Gastrocnemius medialis (tissue), 4 donors: Measurements from ENCODE around the gene CXCL9. TPM values are rescaled to one million over a fixed set of nuclear protein-coding genes. Genes with fewer than 3 reads are reported as not detected.
A peak's percentile ranks its signal among the peaks of the same experiment; 100 is the strongest.

ENCODE experiments used
- ATAC-seq, 2 donors: fragments of 150-250 bp; one replicate each; pipeline ENCODE4 v1.9.1; 2016
- DNase-seq, 2 donors: peaks; one replicate each; pipeline ENCODE4 v3.0.0-alpha.2; 2019
- H3K27ac ChIP-seq, 4 donors: fragments of 200-600 bp; sonication (generic); 1 replicate in 1 of 4; 2 replicates in 3 of 4; pipeline ENCODE4 v1.5.1; 2016 to 2018; ENCODE audit warnings: mild to moderate bottlenecking in 2 of 4, moderate library complexity in 1 of 4
- H3K27me3 ChIP-seq, 3 donors: fragments of 200-600 bp; sonication (generic) in 2 of 3; 1 replicate in 1 of 3; 2 replicates in 2 of 3; pipeline versions ENCODE4 v1.5.1 to v1.6.0; 2016 to 2019; ENCODE audit warnings: mild to moderate bottlenecking in 1 of 3, moderate library complexity in 1 of 3
- H3K36me3 ChIP-seq, 2 donors: fragments of 200-600 bp; sonication (generic) in 1 of 2; one replicate each; pipeline ENCODE4 v1.5.1; 2017 to 2018
- H3K4me1 ChIP-seq, 2 donors: fragments of 200-600 bp; sonication (generic) in 1 of 2; one replicate each; pipeline ENCODE4 v1.5.1; 2016 to 2017; ENCODE audit warnings: mild to moderate bottlenecking in 2 of 2
- H3K4me3 ChIP-seq, 4 donors: fragments of 200-600 bp; sonication (generic) in 3 of 4; 1 replicate in 1 of 4; 2 replicates in 3 of 4; pipeline ENCODE4 v1.5.1; 2016 to 2019; ENCODE audit warnings: mild to moderate bottlenecking in 2 of 4
- H3K9me3 ChIP-seq, 3 donors: fragments of 200-600 bp; sonication (generic) in 2 of 3; 1 replicate in 1 of 3; 2 replicates in 2 of 3; pipeline ENCODE4 v1.5.1; 2016 to 2019
- CTCF ChIP-seq, 5 experiments: fragments of 450-650 bp in 3 of 5; fragments of 200-600 bp in 2 of 5; sonication (generic) in 2 of 5; IDR thresholded peaks in 4 of 5; conservative IDR thresholded peaks in 1 of 5; 1 replicate in 4 of 5; 2 replicates in 1 of 5; pipeline ENCODE4 v1.5.1; 2016 to 2019; ENCODE audit warnings: antibody characterized with exemption in 5 of 5, mild to moderate bottlenecking in 3 of 5, moderate library complexity in 3 of 5
- POLR2A ChIP-seq, 2 donors: fragments of 450-650 bp; IDR thresholded peaks; one replicate each; pipeline ENCODE4 v1.6.1; 2017; ENCODE audit warnings: antibody characterized with exemption in 2 of 2, mild to moderate bottlenecking in 2 of 2, moderate library complexity in 2 of 2
- in situ Hi-C, 4 donors: fragments of 200-750 bp; cut with MboI; loops; one replicate each; pipeline versions ENCODE4 v1.15.0 to v1.8.0; 2017; ENCODE audit warnings: low sequenced_read_pairs in 4 of 4
- intact Hi-C: fragments of 100-400 bp; cut with DNase I; formaldehyde crosslinking; loops from one replicate; pipeline ENCODE4 v1.15.1; 2023; ENCODE audit warnings: low total_unique reads
- total RNA-seq, 4 donors: library from RNA; depleted of rRNA; stranded (reverse); fragments of >200 nt; gene quantifications; one replicate each; pipeline versions ENCODE4 v1.1.0 to v1.2.3, GENCODE V29; 2016

Gene CXCL9
- total RNA-seq, 4 donors from 2014 or later, result 0.40 to 1.6 (median 0.46) TPM; not detected in 1

GRCh38 chr4:76017056-76017686, 9.9 kb upstream of the CXCL9 start:
- no peaks in the 10 kb centered on the region for H3K9me3 ChIP-seq
- H3K27me3 ChIP-seq, result no peaks in the 10 kb centered on the region
- no peak overlapping the region for H3K4me3 ChIP-seq
- no peak overlapping the region for H3K27ac ChIP-seq
- no peak for DNase-seq
- no peaks in the 10 kb centered on the region for H3K4me1 ChIP-seq
- in situ Hi-C loops (no loop called here), intact Hi-C loops (no loop called here)
- TF ChIP-seq POLR2A (IDR thresholded peaks at IDR 0.05) (no peak), CTCF (IDR thresholded peaks at IDR 0.05 in 4 of 5, conservative IDR thresholded peaks at IDR 0.05 in 1 of 5) (no peak)
- H3K36me3 ChIP-seq, result no peaks in the 10 kb centered on the region
- no peak for ATAC-seq

GRCh38 chr4:76016393-76016792, 9.1 kb upstream of the CXCL9 start:
- in situ Hi-C loops (no loop called here), intact Hi-C loops (no loop called here)
- no peak for ATAC-seq
- Histone ChIP-seq H3K27ac (no peak overlapping the region), H3K4me3 (no peak overlapping the region), H3K9me3 (no peaks in the 10 kb centered on the region), H3K27me3 (no peaks in the 10 kb centered on the region), H3K4me1 (no peaks in the 10 kb centered on the region), H3K36me3 (no peaks in the 10 kb centered on the region)
- TF ChIP-seq POLR2A (IDR thresholded peaks at IDR 0.05), result no peak
- no peak for TF ChIP-seq CTCF (IDR thresholded peaks at IDR 0.05 in 4 of 5, conservative IDR thresholded peaks at IDR 0.05 in 1 of 5)
- no peak for DNase-seq

- no peaks in the 10 kb centered on the region for H3K36me3 ChIP-seq
- TF ChIP-seq POLR2A (IDR thresholded peaks at IDR 0.05), result no peak
- no peak for TF ChIP-seq CTCF (IDR thresholded peaks at IDR 0.05 in 4 of 5, conservative IDR thresholded peaks at IDR 0.05 in 1 of 5)
- no peaks in the 10 kb centered on the region for H3K27me3 ChIP-seq
- no peaks in the 10 kb centered on the region for H3K9me3 ChIP-seq
- intact Hi-C loops (no loop called here), in situ Hi-C loops (no loop called here)
- no peak for ATAC-seq
- H3K4me3 ChIP-seq, result no peak overlapping the region
- H3K27ac ChIP-seq, result no peak overlapping the region
- no peaks in the 10 kb centered on the region for H3K4me1 ChIP-seq
- no peak for DNase-seq
These were observed 6.2 kb upstream of the CXCL9 start for GRCh38 chr4:76013540-76013939.

GRCh38 chr4:76012388-76012801, 5.1 kb upstream of the CXCL9 start:
- H3K4me1 ChIP-seq, result no peaks in the 10 kb centered on the region
- no peaks in the 10 kb centered on the region for H3K9me3 ChIP-seq
- no peaks in the 10 kb centered on the region for H3K36me3 ChIP-seq
- intact Hi-C loops (no loop called here), in situ Hi-C loops (no loop called here)
- H3K27me3 ChIP-seq, result no peaks in the 10 kb centered on the region
- ATAC-seq, result no peak
- H3K4me3 ChIP-seq, result no peak overlapping the region
- H3K27ac ChIP-seq, result peak overlapping the region; percentile 56 to 73 (median 59)
- no peak for TF ChIP-seq POLR2A (IDR thresholded peaks at IDR 0.05)
- no peak for DNase-seq

GRCh38 chr4:76011700-76012387, 4.5 kb upstream of the CXCL9 start:
- DNase-seq (no peak), ATAC-seq (peak; percentile 54 to 75)
- Histone ChIP-seq H3K27ac (peak overlapping the region; percentile 56 to 73 (median 59)), H3K4me1 (no peaks in the 10 kb centered on the region), H3K27me3 (no peaks in the 10 kb centered on the region), H3K9me3 (no peaks in the 10 kb centered on the region), H3K4me3 (peak overlapping the region in 3 of 4 donors; percentile 2 to 40 (median 16)), H3K36me3 (no peaks in the 10 kb centered on the region)
- no peak for TF ChIP-seq CTCF (IDR thresholded peaks at IDR 0.05 in 4 of 5, conservative IDR thresholded peaks at IDR 0.05 in 1 of 5)
- no peak for TF ChIP-seq POLR2A (IDR thresholded peaks at IDR 0.05)
- intact Hi-C loops (no loop called here), in situ Hi-C loops (no loop called here)
